ENCODE data around the gene PRR19.

PRR19 gene

DNA sequence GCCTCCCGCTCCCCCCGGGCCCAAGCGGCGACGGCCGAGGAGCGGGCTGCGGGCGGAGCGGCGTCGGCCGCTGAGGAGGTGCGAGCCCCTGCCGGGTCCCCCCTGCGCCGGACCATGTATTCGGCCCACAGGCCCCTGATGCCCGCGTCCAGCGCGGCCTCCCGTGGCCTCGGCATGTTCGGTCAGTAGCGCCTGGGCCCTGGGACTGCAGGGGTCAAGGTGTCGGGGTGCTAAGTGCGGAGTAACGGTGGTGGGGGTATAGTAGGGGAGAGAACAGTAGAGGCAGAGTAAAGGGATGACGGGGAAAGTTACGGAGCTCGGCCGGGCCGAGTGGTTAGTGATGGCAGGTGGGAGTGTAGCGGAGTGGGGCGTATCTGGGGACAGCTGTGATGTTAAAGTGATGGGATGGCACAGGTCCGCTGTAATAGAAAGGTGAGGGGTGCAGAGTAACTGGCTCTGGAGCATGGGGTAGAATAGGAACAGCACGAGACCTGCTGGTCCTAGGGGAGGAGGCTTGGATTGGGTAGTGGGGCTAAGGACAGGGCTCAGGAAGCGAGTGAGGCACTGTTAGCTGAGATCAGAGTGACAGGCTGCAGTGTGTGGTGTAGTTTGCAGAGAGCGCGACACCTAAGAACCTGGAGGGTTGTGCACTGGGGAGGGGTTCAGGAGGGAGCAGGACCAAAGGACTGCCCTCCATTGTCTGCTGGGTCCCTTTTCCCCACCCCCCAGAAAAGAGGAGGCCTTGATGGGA is 17.2 kb upstream of the PRR19 start:
- DNase-seq: peak; percentile 43

DNA sequence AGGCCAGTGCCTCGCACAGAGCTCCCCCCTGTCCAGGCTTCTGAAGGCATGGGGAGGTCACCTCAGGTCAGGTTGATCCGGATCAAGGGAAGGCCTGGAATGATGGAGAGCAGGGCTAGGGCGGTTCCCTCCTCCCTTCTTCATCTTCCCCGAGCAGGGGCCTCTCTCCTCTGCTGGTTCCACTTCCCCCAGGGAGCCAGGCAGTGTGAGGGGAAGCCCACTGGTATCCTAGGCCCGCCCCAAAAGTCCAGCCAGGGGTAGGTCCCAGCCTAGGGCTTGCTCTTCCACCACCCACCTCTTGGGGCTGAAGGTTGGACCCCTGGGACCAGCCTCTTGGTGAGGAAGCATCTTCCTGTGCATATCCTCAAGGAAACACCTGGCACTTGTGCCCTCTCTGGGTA is 16.4 kb upstream of the PRR19 start:
- DNase-seq: peak; percentile 33

DNA sequence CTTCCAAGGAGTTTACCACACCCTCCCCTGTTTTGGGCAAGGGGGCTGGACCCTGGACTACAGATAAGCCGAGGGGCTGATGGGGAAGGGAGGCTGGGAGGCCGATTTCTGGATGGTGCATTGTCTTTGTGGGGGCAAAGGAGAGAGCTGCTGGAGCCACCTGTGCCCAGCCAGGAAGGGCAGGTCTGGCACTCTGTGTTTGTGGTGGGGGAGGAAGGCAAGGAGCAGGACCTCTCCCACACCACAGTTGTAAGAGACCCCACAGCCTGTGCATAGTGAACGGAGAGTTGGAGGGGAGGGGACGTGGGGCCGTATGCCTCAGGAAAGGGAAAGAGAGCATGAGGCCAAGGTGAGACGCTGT is 16.0 kb upstream of the PRR19 start:
- no peak for DNase-seq

GRCh38 chr19:42286349-42287016 is 15.4 kb upstream of the PRR19 start:
- DNase-seq: peak; percentile 79

GRCh38 chr19:42287017-42287826 is 14.7 kb upstream of the PRR19 start:
- DNase-seq: no peak

DNA sequence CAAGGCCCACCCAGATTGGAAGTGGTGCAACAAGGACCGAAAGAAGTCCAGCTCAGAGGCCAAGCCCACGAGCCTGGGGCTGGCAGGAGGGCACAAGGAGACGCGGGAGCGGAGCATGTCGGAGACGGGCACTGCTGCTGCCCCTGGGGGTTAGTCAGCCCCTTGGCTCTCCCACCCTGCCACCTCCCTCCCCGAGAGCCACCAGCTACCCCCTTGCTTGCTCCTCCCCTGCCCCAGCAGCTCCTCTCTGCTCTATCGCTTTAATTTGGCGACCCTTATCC is 14.2 kb upstream of the PRR19 start:
- no peak for DNase-seq

DNA sequence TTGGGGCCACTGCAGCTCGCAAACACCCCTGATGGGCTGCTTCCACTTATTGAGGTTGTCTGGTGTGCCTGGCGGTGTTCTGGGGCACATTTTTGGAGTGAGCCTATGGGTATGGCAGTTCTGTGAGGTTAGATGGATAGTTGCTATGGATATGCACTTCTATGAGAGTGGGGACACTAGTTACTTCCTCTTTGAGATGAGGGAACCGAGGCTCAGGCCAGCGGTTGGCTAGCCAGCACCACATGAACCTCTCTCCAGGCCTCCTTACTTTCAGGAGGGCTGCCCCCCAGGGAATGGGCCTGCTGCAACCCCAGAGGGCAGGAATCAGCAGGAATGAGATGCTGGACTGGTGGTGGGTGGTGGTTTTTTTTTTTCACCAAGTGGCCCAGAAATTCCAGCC is 13.5 kb upstream of the PRR19 start:
- peak; percentile 55 for DNase-seq

GRCh38 chr19:42288881-42289555 is 12.9 kb upstream of the PRR19 start:
- DNase-seq: no peak

GRCh38 chr19:42289556-42290041 is 12.3 kb upstream of the PRR19 start:
- no peak for DNase-seq

GRCh38 chr19:42290136-42290522 is 11.8 kb upstream of the PRR19 start:
- no peak for DNase-seq

GRCh38 chr19:42290523-42291434 is 11.2 kb upstream of the PRR19 start:
- DNase-seq: peak; percentile 85

DNA sequence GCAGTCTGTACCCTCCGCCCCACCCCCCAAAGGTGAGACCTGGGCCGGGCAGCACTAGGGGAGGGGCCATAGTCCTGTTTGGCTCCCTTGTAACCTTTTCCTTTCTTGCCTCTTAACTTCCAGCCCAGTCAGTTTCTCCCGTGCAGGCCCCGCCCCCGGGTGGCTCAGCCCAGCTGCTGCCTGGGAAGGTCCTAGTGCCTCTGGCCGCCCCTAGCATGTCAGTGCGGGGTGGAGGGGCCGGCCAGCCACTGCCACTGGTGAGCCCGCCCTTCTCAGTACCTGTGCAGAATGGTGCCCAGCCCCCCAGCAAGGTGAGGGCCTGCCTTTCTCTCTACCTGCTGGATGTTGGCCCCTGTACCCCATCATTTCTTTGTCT is 10.5 kb upstream of the PRR19 start:
- DNase-seq: no peak

- no peak for DNase-seq
Measured at GRCh38 chr19:42292042-42292960, 9.6 kb upstream of the PRR19 start.

GRCh38 chr19:42292963-42293362 is 9.0 kb upstream of the PRR19 start:
- no peak for DNase-seq

- no peak for DNase-seq
Measured at GRCh38 chr19:42293540-42293939, 8.4 kb upstream of the PRR19 start.

- no peak for DNase-seq
Measured at GRCh38 chr19:42293948-42294347, 8.0 kb upstream of the PRR19 start.

- no peak for DNase-seq
Measured at GRCh38 chr19:42294471-42295137, 7.3 kb upstream of the PRR19 start.

DNA sequence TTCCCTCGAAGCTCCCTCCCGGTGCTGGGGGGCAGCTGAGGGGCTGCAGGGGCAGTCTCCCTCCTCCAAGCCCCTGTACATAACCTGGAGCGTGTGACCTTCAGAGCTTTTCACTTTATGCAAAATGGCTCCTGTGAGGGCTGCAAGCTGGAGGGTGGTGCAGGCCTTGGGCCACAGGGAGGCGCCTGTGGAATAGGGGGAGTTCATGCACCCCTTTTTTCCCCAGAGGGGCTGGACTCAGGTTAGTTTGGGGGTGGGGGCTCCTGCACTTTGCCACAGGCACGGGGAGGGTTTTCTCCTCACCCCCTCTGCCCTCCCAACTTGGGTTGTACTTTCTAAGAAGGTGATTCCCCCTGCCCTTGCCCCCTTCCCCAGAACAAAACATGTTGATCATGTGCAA is 6.6 kb upstream of the PRR19 start:
- DNase-seq: no peak

DNA sequence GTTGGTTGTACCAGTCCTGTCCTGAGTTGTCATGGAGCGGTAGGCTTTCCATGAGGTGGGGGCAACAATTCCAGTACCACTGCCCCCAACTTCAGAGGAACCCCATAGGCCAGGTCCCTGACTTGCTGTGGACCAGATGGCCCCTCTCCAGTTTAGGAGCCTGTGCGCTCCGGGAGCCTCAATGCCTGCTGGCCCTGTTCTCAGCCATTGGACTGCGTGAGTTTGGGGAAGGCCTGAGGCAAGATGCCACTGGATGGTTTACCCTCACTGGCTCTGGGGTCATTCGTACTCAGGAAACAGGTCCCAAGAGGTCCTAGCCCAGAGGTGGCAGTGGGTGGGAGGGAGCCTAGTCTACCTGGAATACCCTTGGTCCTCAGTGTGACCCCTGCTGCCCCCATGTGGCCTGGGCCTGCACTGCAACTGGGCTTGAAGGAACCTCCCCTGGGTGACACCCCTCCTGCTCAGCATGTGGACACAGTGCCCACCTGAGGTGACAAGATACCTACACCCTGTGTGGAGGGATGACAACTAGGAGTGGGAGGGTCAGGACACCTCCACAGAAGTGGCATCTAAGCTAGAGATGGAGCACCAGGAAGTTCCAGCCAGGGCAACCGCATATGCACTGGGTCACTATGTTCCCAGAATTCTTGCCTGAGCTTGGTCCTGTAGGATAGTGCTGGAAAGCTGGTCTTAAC is 6.0 kb upstream of the PRR19 start:
- DNase-seq: peak; percentile 82

GRCh38 chr19:42297039-42297438 is 4.9 kb upstream of the PRR19 start:
- no peak for DNase-seq

Measured in hematopoietic multipotent progenitor cell treated with erythropoietin and hydrocortisone succinate and interleukin-3 and kit ligand, for 6 days (in vitro differentiated cells).